Thyroid gland (tissue), 4 donors: ENCODE data around the gene AGT. TPM values are rescaled to one million over a fixed set of nuclear protein-coding genes. Genes with fewer than 3 reads are reported as not detected.

Experiments
- DNase-seq, 2 donors: peaks; one replicate each; pipeline ENCODE4 v3.0.0-alpha.2; 2019
- H3K27ac ChIP-seq, 3 donors: fragments of 200-600 bp; sonication (generic); 1 replicate in 2 of 3; 2 replicates in 1 of 3; pipeline ENCODE4 v1.5.1; 2016 to 2019; ENCODE audit warnings: mild to moderate bottlenecking in 1 of 3, moderate library complexity in 1 of 3
- H3K27me3 ChIP-seq: fragments of 200-600 bp; sonication (generic); one replicate; pipeline ENCODE4 v1.5.1; 2019
- H3K36me3 ChIP-seq, 2 donors: fragments of 200-600 bp; sonication (generic); one replicate each; pipeline ENCODE4 v1.5.1; 2016 to 2019
- H3K4me1 ChIP-seq, 2 donors: fragments of 200-600 bp; sonication (generic); one replicate each; pipeline ENCODE4 v1.5.1; 2017 to 2019
- H3K4me3 ChIP-seq, 3 donors: fragments of 200-600 bp; sonication (generic); replicated peaks in 1 of 3; 1 replicate in 2 of 3; 2 replicates in 1 of 3; pipeline ENCODE4 v1.5.1; 2016; ENCODE audit warnings: mild to moderate bottlenecking in 1 of 3
- H3K9me3 ChIP-seq: fragments of 200-600 bp; sonication (generic); one replicate; pipeline ENCODE4 v1.5.1; 2017
- CTCF ChIP-seq, 6 experiments: fragments of 200-600 bp in 3 of 6; fragments of 450-650 bp in 3 of 6; sonication (generic) in 3 of 6; IDR thresholded peaks; one replicate each; pipeline ENCODE4 v1.5.1; 2016 to 2019; ENCODE audit warnings: antibody characterized with exemption in 6 of 6, mild to moderate bottlenecking in 2 of 6, inconsistent platforms in 1 of 6, moderate library complexity in 1 of 6
- POLR2A ChIP-seq, 2 donors: fragments of 450-650 bp; IDR thresholded peaks; one replicate each; pipeline ENCODE4 v1.6.1; 2017; ENCODE audit warnings: antibody characterized with exemption in 2 of 2, mild to moderate bottlenecking in 2 of 2, moderate library complexity in 1 of 2
- WGBS, 2 donors: methylation state at CpG; one replicate each; pipeline ENCODE4 v1.1.5; 2017; 5-methylcytosine and 5-hydroxymethylcytosine counted together
- intact Hi-C: fragments of 100-400 bp; cut with DNase I; formaldehyde crosslinking; loops from one replicate; pipeline ENCODE4 v1.15.1; 2023
- total RNA-seq, 4 donors: library from RNA; depleted of rRNA; stranded (reverse); fragments of >200 nt; gene quantifications; one replicate each; pipeline ENCODE4 v1.2.3, GENCODE V29; 2016

Gene AGT
- total RNA-seq, 4 donors from 2014 or later, result 4.0 to 14.4 (median 8.7) TPM

GRCh38 chr1:230706020-230706699 lies 7.8 kb downstream of the AGT start:
- intact Hi-C loops, result no loop called here
- TF ChIP-seq POLR2A (IDR thresholded peaks at IDR 0.05) (no peak), CTCF (IDR thresholded peaks at IDR 0.05) (no peak)
- Histone ChIP-seq H3K27ac (no peak overlapping the region), H3K4me1 (no peaks in the 10 kb centered on the region), H3K27me3 (no peaks in the 10 kb centered on the region), H3K36me3 (no peaks in the 10 kb centered on the region), H3K9me3 (no peaks in the 10 kb centered on the region), H3K4me3 (no peak overlapping the region)
- 77 to 84% methylated on average over 9 of the region's 9 CpGs for WGBS, 2 donors
- no peak for DNase-seq

- TF ChIP-seq POLR2A (IDR thresholded peaks at IDR 0.05) (no peak), CTCF (IDR thresholded peaks at IDR 0.05) (no peak)
Measured at GRCh38 chr1:230705289-230706019, 8.5 kb downstream of the AGT start.

GRCh38 chr1:230704830-230705229 lies 9.1 kb downstream of the AGT start:
- H3K4me3 ChIP-seq, result no peak overlapping the region
- TF ChIP-seq CTCF (IDR thresholded peaks at IDR 0.05), result no peak
- no peak for TF ChIP-seq POLR2A (IDR thresholded peaks at IDR 0.05)
- 95 to 97% methylated on average over 7 of the region's 7 CpGs for WGBS, 2 donors

More at GRCh38 chr1:230705289-230706019, 8.5 kb downstream of the AGT start:
- 82 to 87% methylated on average over 17 to 18 of the region's 18 CpGs for WGBS, 2 donors
- H3K36me3 ChIP-seq, result no peaks in the 10 kb centered on the region
- H3K27me3 ChIP-seq, result no peaks in the 10 kb centered on the region
- no peak overlapping the region for H3K4me3 ChIP-seq
- DNase-seq, result no peak
- no peaks in the 10 kb centered on the region for H3K9me3 ChIP-seq
- no peaks in the 10 kb centered on the region for H3K4me1 ChIP-seq
- no peak overlapping the region for H3K27ac ChIP-seq
- intact Hi-C loops, result no loop called here

GRCh38 chr1:230703679-230704385 lies 10.1 kb downstream of the AGT start:
- 90 to 98% methylated on average over 8 of the region's 8 CpGs for WGBS, 2 donors
- no peak for DNase-seq

More at GRCh38 chr1:230704830-230705229, 9.1 kb downstream of the AGT start:
- no peak for DNase-seq
- intact Hi-C loops, result no loop called here
- no peaks in the 10 kb centered on the region for H3K27me3 ChIP-seq
- no peak overlapping the region for H3K27ac ChIP-seq
- no peaks in the 10 kb centered on the region for H3K36me3 ChIP-seq
- H3K9me3 ChIP-seq, result no peaks in the 10 kb centered on the region
- no peaks in the 10 kb centered on the region for H3K4me1 ChIP-seq

More at GRCh38 chr1:230703679-230704385, 10.1 kb downstream of the AGT start:
- no peaks in the 10 kb centered on the region for H3K36me3 ChIP-seq
- no peaks in the 10 kb centered on the region for H3K4me1 ChIP-seq
- no peak for TF ChIP-seq CTCF (IDR thresholded peaks at IDR 0.05)
- no peaks in the 10 kb centered on the region for H3K9me3 ChIP-seq
- H3K4me3 ChIP-seq, result no peak overlapping the region
- no peaks in the 10 kb centered on the region for H3K27me3 ChIP-seq
- H3K27ac ChIP-seq, result no peak overlapping the region
- intact Hi-C loops, result no loop called here
